Effector CD8-positive, alpha-beta T cell (primary cell): ENCODE results near the gene SYNGAP1.

Experiments
- DNase-seq: peaks from one replicate; lab custom pipeline; 2025; lab: John Stamatoyannopoulos, UW

SYNGAP1 gene

DNA sequence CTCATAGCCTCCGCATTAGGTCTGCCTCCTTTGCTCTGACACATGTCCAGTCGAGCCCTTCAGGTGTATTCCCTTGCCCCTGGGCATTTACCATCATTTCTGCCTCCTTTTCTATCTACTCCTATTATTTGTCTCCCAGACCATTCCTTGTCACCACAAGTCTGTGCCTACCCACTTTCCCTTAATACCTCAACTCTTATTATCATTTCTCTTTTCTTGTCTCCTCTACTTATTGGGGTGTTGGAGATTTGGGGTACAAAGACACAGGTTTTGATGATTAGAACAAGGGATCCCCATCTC lies 1.4 kb downstream of the SYNGAP1 start:
- DNase-seq: no peak

DNA sequence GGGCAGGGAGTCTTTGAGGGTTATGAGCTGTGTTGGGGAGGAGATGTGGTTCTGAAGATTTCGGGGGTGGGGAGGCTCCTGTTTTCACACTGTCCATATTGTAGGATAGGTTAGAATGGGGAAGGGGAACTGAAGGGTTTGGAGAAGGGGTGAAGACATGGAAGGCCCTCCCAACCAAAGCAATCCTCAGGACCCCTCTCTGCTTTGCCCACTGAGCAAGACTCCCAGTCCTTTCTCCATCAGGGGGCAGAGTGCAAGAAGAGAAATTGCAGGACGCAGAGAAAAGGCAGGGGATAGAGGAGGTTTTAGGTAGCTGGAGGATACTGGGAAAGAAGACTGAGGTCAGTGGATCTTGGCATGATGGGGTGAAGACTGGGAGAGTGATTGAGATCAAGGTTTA lies 3.9 kb downstream of the SYNGAP1 start:
- no peak for DNase-seq

- DNase-seq: no peak
Observed at GRCh38 chr6:33424855-33425667, 5.2 kb downstream of the SYNGAP1 start.

GRCh38 chr6:33425668-33426577 lies 6.1 kb downstream of the SYNGAP1 start:
- peak; percentile 79 for DNase-seq

DNA sequence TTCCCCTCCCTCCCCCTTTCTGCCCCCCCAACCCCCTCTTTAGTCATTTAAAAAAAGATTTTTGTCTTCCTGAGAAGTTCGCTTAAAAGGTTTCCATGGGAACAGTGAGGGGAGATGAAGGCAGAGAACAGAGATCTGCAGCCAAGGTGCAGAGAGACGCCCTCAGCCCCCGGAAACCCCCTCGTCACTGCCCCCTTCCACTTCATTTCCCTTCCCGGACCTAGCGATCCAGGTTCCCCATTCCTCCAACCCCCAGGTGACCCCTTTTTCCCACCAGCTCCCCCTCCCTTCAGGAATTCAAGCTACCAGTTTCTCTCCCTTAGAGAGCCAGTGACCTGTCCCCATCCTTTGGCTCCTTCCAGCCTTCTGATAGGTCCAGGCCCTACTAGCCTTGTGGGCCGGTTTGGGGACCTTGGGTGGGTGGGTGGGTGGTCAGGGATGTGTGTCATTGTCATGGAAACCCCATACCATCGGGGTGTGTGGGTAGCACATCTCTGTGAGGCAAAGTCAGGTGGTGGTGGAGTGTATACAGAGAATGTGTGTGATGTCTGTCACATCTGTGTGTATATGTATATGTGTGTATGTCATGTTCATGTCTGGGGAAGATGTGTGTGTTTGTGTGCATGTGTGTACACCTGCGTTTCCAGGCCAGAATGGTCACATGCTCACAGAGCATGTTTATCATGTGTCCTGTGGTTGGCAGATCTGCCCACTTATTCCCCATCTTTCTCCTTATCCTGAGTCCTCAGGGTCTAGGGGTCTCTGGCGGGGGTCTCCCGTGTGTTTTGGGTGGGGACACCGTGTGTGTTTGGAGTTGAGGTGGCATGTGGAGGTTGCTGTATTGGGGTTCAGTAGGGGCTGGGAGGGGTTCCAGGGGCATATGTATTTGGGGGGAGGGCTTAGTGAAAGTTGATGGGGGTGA lies 7.0 kb downstream of the SYNGAP1 start:
- peak; percentile 49 for DNase-seq

GRCh38 chr6:33427585-33428223 lies 7.8 kb downstream of the SYNGAP1 start:
- peak; percentile 59 for DNase-seq

GRCh38 chr6:33428224-33428965 lies 8.5 kb downstream of the SYNGAP1 start:
- no peak for DNase-seq

GRCh38 chr6:33428966-33429749 lies 9.3 kb downstream of the SYNGAP1 start:
- no peak for DNase-seq

DNA sequence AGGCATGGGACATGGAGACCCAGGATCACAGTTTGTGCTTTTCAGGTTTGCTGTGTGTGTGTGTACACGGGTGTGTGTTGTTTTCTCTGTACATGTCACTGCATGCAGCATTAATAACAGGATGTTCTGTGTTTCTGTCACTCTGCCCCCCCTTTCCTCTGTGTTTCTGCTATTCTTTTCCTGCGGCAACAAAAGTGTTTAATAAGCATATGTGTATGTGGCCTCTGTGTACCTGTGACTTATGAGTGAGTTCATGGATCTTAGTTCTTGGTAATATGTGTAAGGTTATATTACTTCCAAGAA lies 9.8 kb downstream of the SYNGAP1 start:
- no peak for DNase-seq

DNA sequence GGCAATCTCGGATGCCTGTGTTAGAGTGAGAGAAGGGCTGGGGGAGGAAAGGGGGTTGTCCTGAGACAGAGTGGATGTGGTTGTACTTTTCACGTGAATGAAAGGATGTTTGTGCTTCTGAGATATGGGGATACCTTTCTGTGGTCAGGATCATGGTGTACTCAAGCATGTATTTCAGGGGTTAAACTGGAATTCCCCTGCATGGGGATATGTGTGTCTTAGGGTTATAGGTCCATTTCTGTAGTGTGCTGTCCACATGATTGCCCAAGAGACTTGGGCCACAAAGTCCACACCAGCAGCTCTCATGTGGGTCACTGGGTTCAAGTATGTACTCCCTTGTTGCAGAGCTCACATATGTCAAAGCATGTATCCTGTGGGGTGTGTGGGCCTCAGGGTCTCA lies 10.5 kb downstream of the SYNGAP1 start:
- no peak for DNase-seq

DNA sequence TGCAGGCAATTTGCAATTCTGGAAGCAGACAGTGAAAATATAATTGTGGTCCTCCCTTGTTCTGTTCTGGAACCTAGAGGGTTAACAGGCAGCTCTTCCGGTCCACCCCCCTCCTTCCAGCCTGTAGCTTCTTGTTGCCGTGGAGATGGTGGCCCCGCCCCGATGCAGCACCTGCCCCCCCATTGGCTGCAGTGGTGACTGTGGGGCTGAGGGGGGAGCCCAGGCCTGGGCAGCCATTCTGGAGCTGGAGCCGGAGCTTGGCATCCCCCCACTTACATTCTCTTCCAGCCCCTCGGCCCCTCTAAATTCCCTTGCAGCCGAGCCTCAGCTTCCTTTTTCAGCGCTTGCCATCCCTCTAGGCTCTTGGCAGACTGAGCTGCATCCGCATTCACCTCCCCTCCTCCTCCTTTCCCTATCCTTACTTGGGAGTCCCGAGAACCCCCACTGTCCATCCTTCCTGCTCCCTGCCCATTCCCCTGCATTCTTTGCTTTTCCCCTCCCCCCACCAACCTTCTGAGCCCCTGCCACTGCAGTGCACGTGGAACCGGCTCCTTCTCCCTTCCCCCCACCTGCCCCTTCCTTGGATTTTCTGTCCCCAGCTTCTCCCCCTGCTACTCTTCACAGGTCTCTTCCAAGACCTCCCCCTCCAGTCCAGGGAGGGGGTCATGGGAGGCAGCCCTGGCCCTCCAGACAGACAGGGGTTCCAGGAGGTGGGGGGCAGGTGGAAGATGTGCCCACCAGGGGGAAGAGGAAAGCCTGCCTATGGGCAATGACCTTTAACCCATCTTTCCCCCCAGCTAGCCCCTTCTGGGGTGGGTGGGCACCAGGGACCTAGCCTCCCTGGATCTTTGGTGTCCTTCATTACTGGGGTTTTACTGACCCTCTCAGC lies 11.4 kb downstream of the SYNGAP1 start:
- DNase-seq: peak; percentile 80

DNA sequence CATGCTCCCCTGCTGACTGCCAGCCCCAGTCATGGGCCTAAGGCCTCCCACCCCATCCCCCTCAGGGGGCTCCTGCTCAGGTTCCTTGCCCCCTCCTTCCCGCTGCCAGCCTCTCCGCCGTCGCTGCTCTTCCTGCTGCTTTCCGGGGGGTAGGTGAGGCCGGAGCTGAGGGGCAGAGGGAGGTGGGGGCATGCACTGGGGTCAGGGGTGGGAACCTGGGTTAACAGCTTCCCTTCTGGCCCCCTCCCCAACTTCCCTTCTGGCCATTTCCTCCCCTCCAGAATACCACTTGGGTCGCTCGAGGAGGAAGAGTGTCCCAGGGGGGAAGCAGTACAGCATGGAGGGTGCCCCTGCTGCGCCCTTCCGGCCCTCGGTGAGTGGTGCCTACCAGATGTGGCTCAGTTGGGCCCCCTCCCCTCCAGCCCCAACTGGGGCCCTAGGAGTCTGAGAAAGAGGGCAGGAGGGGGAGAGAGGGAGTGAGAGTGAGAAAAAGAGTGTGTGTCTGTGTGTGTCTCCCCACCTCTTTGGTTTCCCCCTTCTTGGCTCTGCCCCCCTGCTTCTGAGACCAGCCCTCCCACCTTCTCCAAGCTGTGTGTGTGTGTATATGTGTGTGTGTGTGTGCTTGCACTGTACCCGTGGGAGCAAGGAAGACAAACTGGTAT lies 12.1 kb downstream of the SYNGAP1 start:
- no peak for DNase-seq

DNA sequence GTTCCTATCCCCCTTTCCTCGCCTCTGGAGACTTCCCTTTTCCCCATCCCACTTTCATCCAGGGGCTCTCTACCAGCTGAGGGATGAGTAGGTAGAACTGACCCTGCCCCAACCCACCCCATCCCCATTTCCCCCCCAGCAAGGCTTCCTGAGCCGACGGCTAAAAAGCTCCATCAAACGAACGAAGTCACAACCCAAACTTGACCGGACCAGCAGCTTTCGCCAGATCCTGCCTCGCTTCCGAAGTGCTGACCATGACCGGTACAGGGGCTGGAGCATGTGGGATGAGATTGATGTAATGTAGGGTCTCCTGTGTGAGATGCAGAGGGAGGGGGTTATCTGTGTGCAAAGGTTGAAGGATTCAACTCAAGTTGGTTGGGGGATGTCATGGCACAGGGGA lies 12.7 kb downstream of the SYNGAP1 start:
- no peak for DNase-seq

- DNase-seq: no peak
Observed at GRCh38 chr6:33433001-33433543, 13.2 kb downstream of the SYNGAP1 start.

GRCh38 chr6:33433544-33434191 lies 13.8 kb downstream of the SYNGAP1 start:
- no peak for DNase-seq

GRCh38 chr6:33434961-33435360 lies 15.1 kb downstream of the SYNGAP1 start:
- DNase-seq: no peak

GRCh38 chr6:33437666-33438065 lies 17.8 kb downstream of the SYNGAP1 start:
- DNase-seq: no peak
